GM23248 (cell line): Measurements from ENCODE around the gene ARHGEF3.

Experiments
- EZH2 ChIP-seq: fragments of 200-600 bp; sonication (generic); IDR thresholded peaks from 2 replicates; pipeline ENCODE4 v1.6.1; 2018; ENCODE audit warnings: antibody characterized with exemption, mild to moderate bottlenecking; ENCODE audit not compliant: insufficient read depth, poor library complexity, severe bottlenecking
- EZH2phosphoT487 ChIP-seq: fragments of 200-600 bp; sonication (generic); IDR thresholded peaks from 2 replicates; pipeline ENCODE4 v1.6.1; 2018; ENCODE audit warnings: antibody characterized with exemption, moderate library complexity, mild to moderate bottlenecking, low read depth; ENCODE audit not compliant: insufficient read depth

DNA sequence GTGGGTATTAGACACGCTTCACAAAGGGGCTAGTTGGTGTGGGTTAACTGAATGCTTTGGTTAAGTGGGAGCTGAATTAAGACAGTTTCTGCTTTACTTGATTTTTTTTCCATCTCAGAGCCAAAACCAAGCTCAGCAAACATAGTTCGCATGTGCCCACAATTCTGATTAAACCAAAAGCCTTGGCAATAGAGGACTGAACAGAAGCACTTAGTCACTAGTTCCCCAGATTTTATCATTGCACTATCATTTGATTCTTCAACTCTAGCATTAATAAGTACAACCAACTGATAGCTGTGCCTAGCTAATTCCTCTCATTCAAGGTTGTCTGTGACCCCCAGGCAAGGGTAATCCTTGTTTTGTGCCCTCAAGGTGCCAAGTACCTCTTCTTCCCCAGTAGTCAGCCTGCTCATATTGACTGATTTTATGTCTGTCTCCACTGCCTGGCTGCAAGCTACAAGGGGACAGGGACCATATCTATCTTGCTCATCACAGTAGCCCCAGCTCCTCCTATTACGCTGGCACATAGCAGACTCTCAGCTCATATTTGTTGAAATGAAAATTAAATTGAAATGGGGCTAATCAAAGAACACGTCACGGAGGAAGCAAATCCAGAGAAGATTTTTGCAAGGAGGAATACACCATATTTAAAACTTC lies 9.9 kb upstream of the ARHGEF3 start:
- TF ChIP-seq EZH2phosphoT487 (no peak), EZH2 (no peak)
